Fibroblast of skin of abdomen (primary cell): Measurements from ENCODE around the gene ASPM.
"Not testable (repeated sequence)": the region's sequence is repeated elsewhere in the genome, so short reads cannot be mapped to it uniquely, and the experiment has no call there.

Experiments used
- DNase-seq: peaks from one replicate; pipeline ENCODE4 v3.0.0-alpha.2; 2013

Gene ASPM

GRCh38 chr1:197143276-197143675 is 3.2 kb downstream of the ASPM start:
- no peak for DNase-seq

- DNase-seq, result no peak
Observed at GRCh38 chr1:197141575-197141974, 4.9 kb downstream of the ASPM start.

DNA sequence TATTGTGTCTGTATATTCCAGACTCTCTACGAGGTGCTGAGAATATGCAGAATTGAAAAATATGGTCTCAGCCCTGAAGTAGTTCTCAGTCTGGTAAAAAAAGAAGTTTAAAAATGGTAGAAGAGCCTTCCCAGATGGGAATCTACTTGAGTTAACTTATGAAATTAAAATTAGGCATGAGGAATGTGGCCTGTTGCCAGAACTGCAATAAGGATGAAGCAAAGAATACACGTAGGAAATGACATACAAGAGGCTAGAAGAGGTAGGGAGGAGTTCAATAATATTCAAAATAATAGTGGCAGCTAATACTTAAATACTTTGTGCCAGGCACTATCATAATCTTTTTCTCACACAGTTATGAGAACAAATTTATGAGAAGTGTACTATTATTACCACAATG is 6.3 kb downstream of the ASPM start:
- peak; percentile 61 for DNase-seq

- DNase-seq, result no peak
Observed at GRCh38 chr1:197139169-197139568, 7.3 kb downstream of the ASPM start.

GRCh38 chr1:197137322-197137721 is 9.1 kb downstream of the ASPM start:
- no peak for DNase-seq

GRCh38 chr1:197130677-197131304 is 15.7 kb downstream of the ASPM start:
- DNase-seq, result peak; percentile 69

DNA sequence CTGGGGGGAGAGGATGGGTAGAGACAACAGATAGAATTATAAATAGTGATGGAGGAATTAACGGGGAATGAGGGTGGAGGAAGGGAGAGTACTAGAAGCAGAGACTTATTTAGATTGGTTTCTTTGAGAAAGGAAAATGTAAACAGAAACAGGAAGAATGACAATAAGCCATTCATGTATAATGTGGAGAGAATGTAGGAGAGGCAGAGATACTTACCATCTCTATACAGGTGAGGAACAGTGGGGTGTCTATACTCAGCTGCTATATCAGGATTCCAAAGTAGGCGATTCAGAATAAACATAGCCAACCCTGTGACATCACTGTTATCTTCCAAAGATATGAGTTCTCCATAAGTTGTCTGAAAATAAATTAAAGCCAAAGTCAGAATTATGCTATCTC is 16.8 kb downstream of the ASPM start:
- DNase-seq, result no peak

DNA sequence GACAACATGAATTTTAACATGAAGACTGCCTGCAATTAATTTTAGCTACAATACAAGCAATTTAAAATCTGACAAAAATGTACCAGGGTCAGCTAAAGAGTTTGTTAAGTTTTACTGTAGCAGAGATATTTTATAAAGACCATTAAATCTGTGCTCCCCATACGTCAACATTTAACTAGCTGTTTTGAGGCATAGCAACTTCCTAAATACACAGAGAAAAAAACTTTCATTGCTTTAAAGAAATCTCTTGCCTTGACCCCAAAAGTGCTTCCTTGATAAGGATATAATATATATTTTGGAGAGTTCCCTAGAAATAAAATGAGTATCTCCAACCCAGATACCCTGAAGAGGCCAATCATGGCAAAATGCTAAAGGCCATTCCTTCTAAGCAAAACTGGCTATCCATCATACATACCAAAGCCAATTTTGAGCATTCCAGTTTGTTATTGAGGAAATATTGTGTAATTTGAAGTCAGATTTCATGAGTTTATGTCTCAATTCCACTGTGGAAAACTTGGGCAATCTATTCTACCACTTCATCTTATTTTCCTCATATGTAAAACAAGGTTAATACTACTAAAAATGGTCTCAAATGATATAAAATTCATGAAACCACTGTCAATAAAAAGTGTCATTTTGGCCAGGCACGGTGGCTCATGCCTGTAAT is 19.1 kb downstream of the ASPM start:
- DNase-seq, result peak; percentile 57

GRCh38 chr1:197126691-197127090 is 19.8 kb downstream of the ASPM start:
- DNase-seq, result no peak

GRCh38 chr1:197124376-197124775 is 22.1 kb downstream of the ASPM start:
- DNase-seq, result no peak

DNA sequence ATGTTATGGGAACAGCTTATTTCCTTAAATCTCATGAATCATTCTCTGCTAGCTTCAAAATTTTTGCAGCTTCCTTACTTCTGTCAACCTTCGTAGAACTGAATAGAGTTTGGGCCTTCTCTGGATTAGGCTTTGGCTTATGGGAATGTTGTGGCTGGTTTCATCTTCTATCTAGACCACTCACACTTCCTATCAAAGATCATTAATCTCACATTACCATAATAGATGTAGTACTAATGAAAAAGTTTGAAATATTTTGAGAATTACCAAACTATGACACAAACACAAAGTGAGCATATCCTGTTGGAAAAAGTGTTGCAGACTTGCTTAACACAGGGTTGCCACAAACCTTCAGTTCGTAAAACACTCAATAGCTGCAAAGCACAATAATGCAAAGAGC is 30.3 kb downstream of the ASPM start:
- no peak for DNase-seq

GRCh38 chr1:197106869-197107268 is 39.6 kb downstream of the ASPM start:
- DNase-seq, result no peak

- peak; percentile 20 for DNase-seq
Observed at GRCh38 chr1:197103300-197103699, 43.2 kb downstream of the ASPM start.

- DNase-seq, result no peak
Observed at GRCh38 chr1:197101978-197102377, 44.5 kb downstream of the ASPM start.

DNA sequence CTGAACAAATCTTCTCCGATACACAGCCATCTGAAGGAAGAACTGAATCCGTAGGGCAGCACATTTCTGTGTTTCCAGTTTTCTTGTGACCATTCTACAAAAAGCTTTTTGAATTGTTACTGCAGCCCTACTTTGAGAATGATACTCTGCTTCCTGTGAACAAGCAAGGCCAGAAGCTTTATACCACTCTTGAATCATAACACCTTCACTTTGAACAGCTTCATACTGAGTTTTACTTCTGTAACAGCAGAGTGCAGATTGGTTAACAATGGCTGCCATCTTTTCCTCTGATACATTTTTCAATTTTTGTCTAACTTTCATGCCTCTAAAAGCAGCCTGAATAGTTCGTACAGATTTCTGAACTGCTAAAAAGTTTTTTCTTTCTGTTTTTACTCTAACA is 45.8 kb downstream of the ASPM start:
- no peak for DNase-seq

- no peak for DNase-seq
Observed at GRCh38 chr1:197099444-197099843, 47.0 kb downstream of the ASPM start.

DNA sequence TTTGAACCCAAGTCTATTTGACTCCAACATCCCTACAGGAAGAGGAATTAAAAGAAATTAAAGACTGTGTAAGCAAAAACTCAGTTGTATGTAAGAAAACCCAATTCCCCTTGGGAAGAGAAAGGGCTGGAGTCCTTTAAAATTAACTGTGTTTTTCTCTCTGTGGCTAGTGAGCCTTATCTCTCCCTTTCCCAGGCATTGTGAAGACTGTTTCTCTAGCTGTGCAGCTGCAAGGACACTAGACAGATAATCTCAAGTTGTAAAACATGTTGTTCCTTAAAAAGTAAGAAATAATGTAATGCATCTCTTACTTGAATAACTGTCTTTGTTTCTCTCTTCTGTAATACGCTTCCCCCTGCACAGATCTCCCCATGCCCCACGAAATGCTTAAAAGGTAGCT is 49.5 kb downstream of the ASPM start:
- DNase-seq, result not testable (repeated sequence)

DNA sequence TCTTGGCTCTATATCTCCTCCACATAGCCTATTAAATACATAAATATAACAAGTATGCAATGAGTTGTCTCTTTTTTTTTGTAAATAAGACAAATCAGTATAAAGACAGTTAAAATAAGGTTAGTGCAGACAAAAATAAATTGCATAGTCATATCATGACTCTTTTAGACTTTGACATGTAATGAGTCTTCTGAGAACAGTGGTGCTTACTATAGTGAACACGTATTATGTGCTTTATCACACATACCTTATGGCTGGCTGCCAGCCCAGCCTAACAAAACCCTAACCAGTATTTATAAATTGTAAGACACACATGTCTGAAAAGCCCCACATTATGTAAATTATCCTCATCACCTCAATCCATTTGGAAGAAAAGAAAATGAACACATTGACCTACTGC is 50.3 kb downstream of the ASPM start:
- DNase-seq, result no peak

DNA sequence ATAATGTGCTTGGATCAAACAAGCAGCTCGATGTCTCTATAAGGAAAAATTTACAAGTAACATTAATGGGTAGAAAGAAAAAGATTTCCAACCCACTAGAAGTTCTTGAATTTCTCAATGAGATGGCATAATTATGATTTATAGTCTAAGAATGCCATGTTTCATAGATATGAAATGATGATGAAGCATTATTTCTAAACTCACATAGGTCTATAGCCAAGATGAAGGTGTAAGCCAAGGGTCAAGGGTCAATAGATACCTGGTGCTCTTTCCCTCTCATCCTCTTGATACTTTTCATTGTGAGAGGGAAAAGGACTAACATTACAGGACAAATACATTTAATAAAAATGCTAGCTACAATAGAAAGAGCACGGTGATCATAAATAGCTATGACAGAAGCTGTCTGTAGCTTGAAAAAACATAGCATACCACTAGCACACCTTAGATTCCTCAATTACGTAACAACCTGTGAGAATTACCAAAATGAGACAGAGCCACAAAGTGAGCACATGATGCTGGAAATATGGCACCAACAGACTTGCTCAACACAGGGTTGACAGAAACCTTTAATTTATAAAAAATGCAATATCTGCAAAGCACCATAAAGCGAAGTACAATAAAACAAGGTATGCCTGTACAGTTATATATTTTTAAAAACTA is 53.1 kb downstream of the ASPM start:
- no peak for DNase-seq

DNA sequence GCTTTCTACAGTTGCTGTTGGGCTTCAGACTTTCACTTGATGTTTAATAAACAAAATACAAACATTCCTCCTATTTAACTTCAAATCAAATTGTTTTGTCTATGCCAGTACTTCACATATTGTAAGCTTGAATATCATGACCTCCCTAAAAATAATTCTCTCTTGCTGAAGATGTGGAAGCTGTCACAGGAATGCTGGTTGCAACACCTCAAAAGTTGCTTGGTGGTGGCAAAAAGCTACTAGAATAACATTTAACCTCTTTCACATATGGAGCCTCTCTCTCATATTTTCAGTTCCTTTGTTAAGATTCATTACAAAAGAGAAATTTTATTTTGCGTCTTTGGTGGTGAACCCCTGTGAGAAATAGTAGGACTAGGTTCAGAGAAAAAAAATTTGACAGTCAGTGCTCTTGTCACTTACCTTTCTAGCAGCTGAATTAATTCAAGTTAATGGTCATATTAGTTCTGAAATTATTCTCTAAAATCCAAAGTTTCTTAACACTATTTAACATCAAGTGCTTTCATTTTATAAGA is 53.9 kb downstream of the ASPM start:
- no peak for DNase-seq

- DNase-seq, result no peak
Observed at GRCh38 chr1:197083474-197083873, 63.0 kb downstream of the ASPM start.

DNA sequence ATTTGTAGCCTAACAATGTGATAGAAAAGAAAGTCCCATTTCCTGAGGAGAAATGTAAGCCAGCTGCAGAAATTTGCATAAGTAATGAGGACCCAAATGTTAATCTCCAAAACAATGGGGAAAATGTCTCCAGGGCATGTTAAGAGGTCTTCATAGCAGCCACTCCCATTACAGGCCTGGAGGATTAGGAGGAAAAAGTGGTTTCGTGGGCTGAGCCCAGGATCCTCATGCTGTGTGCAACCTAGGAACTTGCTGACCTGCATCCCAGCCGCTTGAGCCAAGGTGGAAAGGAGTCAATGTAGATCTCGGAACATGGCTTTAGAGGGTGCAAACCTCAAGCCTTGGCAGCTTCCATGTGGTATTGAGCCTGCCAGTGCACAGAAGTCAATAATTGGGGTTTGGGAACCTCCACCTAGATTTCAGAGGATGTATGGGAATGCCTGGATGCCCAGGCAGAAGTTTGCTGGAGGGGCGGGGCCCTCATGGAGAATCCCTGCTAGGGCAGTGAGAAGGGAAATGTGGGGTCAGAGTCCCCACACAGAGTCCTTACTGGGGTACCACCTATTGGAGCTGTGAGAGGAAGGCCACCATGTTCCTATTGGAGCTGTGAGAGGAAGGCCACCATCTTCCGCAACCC is 65.2 kb downstream of the ASPM start:
- DNase-seq, result no peak

GRCh38 chr1:197080323-197080722 is 66.1 kb downstream of the ASPM start:
- DNase-seq, result no peak
